Lung (tissue), 12 donors: Measurements from ENCODE around the gene ATF6. TPM values are rescaled to one million over a fixed set of nuclear protein-coding genes. Genes with fewer than 3 reads are reported as not detected.

Experiments used
- ATAC-seq: fragments of 200-7000 bp; cut with Tn5 transposase; one replicate; pipeline ENCODE4 v1.9.1; 2020; ENCODE audit warnings: moderate number of reproducible peaks; ENCODE audit not compliant: insufficient read depth, low FRiP score
- DNase-seq, 3 donors: peaks; one replicate each; pipeline ENCODE4 v3.0.0-alpha.2; 2013 to 2017
- H3K27ac ChIP-seq, 2 donors: one replicate each; pipeline ENCODE4 v1.5.1; 2013; ENCODE audit warnings: mild to moderate bottlenecking in 2 of 2, moderate library complexity in 2 of 2, control low read depth in 1 of 2, inconsistent platforms in 1 of 2, low read depth in 1 of 2, low read length in 1 of 2
- H3K27me3 ChIP-seq, 3 donors: one replicate each; pipeline ENCODE4 v1.5.1; 2013; ENCODE audit warnings: low read length in 2 of 3; ENCODE audit not compliant: control insufficient read depth in 3 of 3, insufficient read depth in 3 of 3
- H3K36me3 ChIP-seq, 4 donors: one replicate each; pipeline ENCODE4 v1.5.1; 2013; ENCODE audit warnings: low read length in 4 of 4, mild to moderate bottlenecking in 1 of 4, moderate library complexity in 1 of 4; ENCODE audit not compliant: control insufficient read depth in 4 of 4, insufficient read depth in 4 of 4
- H3K4me1 ChIP-seq, 5 donors: one replicate each; pipeline ENCODE4 v1.5.1; 2013; ENCODE audit warnings: low read length in 5 of 5, mild to moderate bottlenecking in 2 of 5, moderate library complexity in 1 of 5; ENCODE audit not compliant: control insufficient read depth in 5 of 5, insufficient read depth in 5 of 5
- H3K4me3 ChIP-seq: one replicate; pipeline ENCODE4 v1.5.1; 2013; ENCODE audit warnings: mild to moderate bottlenecking, control low read depth, moderate library complexity
- H3K9ac ChIP-seq, 2 donors: one replicate each; pipeline ENCODE4 v1.5.1; 2013; ENCODE audit warnings: low read length in 2 of 2, control low read depth in 1 of 2; ENCODE audit not compliant: insufficient read depth in 1 of 2
- H3K9me3 ChIP-seq, 4 donors: one replicate each; pipeline ENCODE4 v1.5.1; 2013; ENCODE audit warnings: low read length in 3 of 4, mild to moderate bottlenecking in 1 of 4, moderate library complexity in 1 of 4; ENCODE audit not compliant: control insufficient read depth in 4 of 4, insufficient read depth in 3 of 4
- CTCF ChIP-seq: IDR thresholded peaks from 2 replicates; pipeline ENCODE4 v1.5.1; 2012; ENCODE audit warnings: mild to moderate bottlenecking; ENCODE audit errors: control extremely low read depth, extremely low read depth
- WGBS, 2 donors: extraction: QIAGEN DNeasy Blood & Tissue Kit; methylation state at CpG; one replicate each; pipeline ENCODE4 v1.1.7; 2013; 5-methylcytosine and 5-hydroxymethylcytosine counted together
- polyA plus RNA-seq, 2 donors: library from polyadenylated mRNA; stranded (reverse); fragments of 200-250 nt; gene quantifications; one replicate each; pipeline ENCODE4 v1.2.1, GENCODE V29; 2013
- total RNA-seq, 2 donors: library from RNA; depleted of rRNA in 1 of 2; stranded (reverse); fragments of >200 nt in 1 of 2; gene quantifications; one replicate each; pipeline ENCODE4 v1.2.1, GENCODE V29; 2014 to 2021
- donor health status: control.
- donor health status: control.
- donor health status: Bipolar disorder and iron deficiency.
- donor health status: healthy.
- donor health status: DM: yes; HTN: yes; CAD: no.

The ATF6 gene
- total and polyA plus RNA-seq, 4 donors, result 4.3 to 44.8 (median 22.6) TPM

- no peak overlapping the region for H3K4me3 ChIP-seq
- no peaks in the 10 kb centered on the region for H3K27me3 ChIP-seq
- ATAC-seq, result no peak
- peaks cover 0 to 21% (median 0%) of the 10 kb centered on the region in 5 donors for H3K4me1 ChIP-seq
- H3K9ac ChIP-seq, result no peak overlapping the region
- no peak overlapping the region for H3K27ac ChIP-seq
- peak in 2 of 3 donors; percentile 39 to 69 for DNase-seq
- no peaks in the 10 kb centered on the region for H3K9me3 ChIP-seq
- TF ChIP-seq CTCF, result no peak
- peaks cover 0 to 9% (median under 1%) of the 10 kb centered on the region in 4 donors for H3K36me3 ChIP-seq
Measured at GRCh38 chr1:161869291-161869690, 103.2 kb downstream of the ATF6 start.

- Histone ChIP-seq H3K36me3 (peaks cover 0 to 3% (median 0%) of the 10 kb centered on the region in 4 donors), H3K4me1 (peaks cover 0 to 21% (median 0%) of the 10 kb centered on the region in 5 donors), H3K4me3 (no peak overlapping the region), H3K27me3 (no peaks in the 10 kb centered on the region), H3K9ac (no peak overlapping the region), H3K9me3 (no peaks in the 10 kb centered on the region), H3K27ac (no peak overlapping the region)
- WGBS, 2 donors, result 61 to 79% methylated on average over 2 of the region's 2 CpGs
- TF ChIP-seq CTCF, result no peak
- no peak for DNase-seq
- ATAC-seq, result no peak
Measured at GRCh38 chr1:161872506-161872905, 106.4 kb downstream of the ATF6 start.

GRCh38 chr1:161879261-161879660 lies 113.1 kb downstream of the ATF6 start:
- Histone ChIP-seq H3K9me3 (no peaks in the 10 kb centered on the region), H3K9ac (no peak overlapping the region), H3K27ac (no peak overlapping the region), H3K36me3 (peaks cover 0 to 3% (median 0%) of the 10 kb centered on the region in 4 donors), H3K4me3 (no peak overlapping the region), H3K27me3 (no peaks in the 10 kb centered on the region), H3K4me1 (no peaks in the 10 kb centered on the region)
- no peak for TF ChIP-seq CTCF
- ATAC-seq (no peak), DNase-seq (no peak)
- WGBS, 2 donors, result 95 to 97% methylated on average over 1 of the region's 1 CpG

GRCh38 chr1:161884475-161884874 lies 118.4 kb downstream of the ATF6 start:
- H3K9ac ChIP-seq, result no peak overlapping the region
- H3K4me3 ChIP-seq, result no peak overlapping the region
- no peak for TF ChIP-seq CTCF
- ATAC-seq (no peak), DNase-seq (no peak)
- no peaks in the 10 kb centered on the region for H3K27me3 ChIP-seq
- 64 to 95% methylated on average over 2 of the region's 2 CpGs for WGBS, 2 donors
- peaks cover 0 to 8% (median 0%) of the 10 kb centered on the region in 5 donors for H3K4me1 ChIP-seq
- H3K9me3 ChIP-seq, result no peaks in the 10 kb centered on the region
- H3K27ac ChIP-seq, result no peak overlapping the region
- H3K36me3 ChIP-seq, result peaks cover 0 to 8% (median 4%) of the 10 kb centered on the region in 4 donors
